Measurements from ENCODE around the gene PHLDB3. TPM values are rescaled to one million over a fixed set of nuclear protein-coding genes. Genes with fewer than 3 reads are reported as not detected.

PHLDB3 gene
- total and polyA plus RNA-seq, 2 of the 13 experiments (the other 11 are each of a cell fraction or from before 2014, with no cell fraction given) = 11.3 to 14.5 TPM

DNA sequence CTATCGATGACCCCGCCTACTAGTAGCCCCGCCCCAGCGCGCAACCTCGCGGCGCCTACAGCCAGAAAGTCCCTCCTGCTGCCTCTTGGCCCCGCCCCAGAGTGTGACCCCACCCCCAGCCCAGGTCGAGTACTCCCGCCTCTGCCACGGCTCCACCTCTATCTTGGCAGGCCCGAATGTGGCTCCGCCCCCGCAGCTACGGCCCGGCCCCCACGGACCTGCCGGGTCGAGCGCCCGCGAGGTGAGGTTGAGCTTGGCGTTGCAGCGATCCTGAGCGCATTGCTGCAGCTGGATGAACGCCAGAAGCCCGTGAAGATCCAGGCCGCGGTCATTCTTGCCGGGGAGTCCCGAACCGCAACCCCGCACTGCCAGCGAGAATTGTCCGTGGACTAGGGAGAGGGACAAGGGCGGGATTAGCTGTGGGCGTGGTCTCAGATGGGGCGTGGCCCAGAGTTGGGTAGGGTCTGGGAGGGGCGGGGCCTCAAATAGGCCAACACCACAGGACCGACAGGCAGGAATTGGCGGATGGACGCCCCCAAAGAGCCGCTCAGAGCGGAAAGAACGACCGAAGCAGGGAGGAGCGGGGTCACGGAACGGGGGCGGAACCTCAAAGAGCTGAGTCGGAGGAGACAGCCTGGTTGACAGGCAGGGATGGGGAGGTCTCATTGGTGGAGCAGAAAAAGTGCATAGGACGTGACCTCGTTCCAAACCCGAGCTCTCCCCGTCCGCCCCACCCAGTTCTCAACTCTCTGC lies 41.0 kb downstream of the PHLDB3 start (continued):
- TF ChIP-seq NONO (IDR thresholded peaks at IDR 0.05) = no peak
- TF ChIP-seq NONO (CRISPR knock-in tag; conservative IDR thresholded peaks at IDR 0.05) = peak; percentile 67
- TF ChIP-seq TEAD2 (CRISPR knock-in tag; IDR thresholded peaks at IDR 0.05) = no peak
- TF ChIP-seq ARNT2 (CRISPR knock-in tag; IDR thresholded peaks at IDR 0.05; ENCODE audit: low read depth) = peak; percentile 61; the same call in 1 of the 2 replicates
- peak; percentile 65 for TF ChIP-seq HNRNPLL (IDR thresholded peaks at IDR 0.05; ENCODE audit: low read depth, low read length, poor library complexity, severe bottlenecking)
- no peak for TF ChIP-seq ZNF660 (CRISPR knock-in tag; IDR thresholded peaks at IDR 0.05; ENCODE audit: borderline replicate concordance, low read depth)
- no peak for TF ChIP-seq DNMT3B (CRISPR knock-in tag; conservative IDR thresholded peaks at IDR 0.05)
- TF ChIP-seq NFKB2 (CRISPR knock-in tag; IDR thresholded peaks at IDR 0.05; ENCODE audit: borderline replicate concordance) = 0 out of 2 replicates have a peak, but pooled peaks have one; percentile 55
- TF ChIP-seq MAFK (conservative IDR thresholded peaks at IDR 0.05 in 1 of 2, IDR thresholded peaks at IDR 0.05 in 1 of 2; ENCODE audit: low read length in 2 of 2) = no peak
- TF ChIP-seq BHLHE40 (IDR thresholded peaks at IDR 0.05; ENCODE audit: low read length) = no peak
- TF ChIP-seq PPARG (CRISPR knock-in tag; conservative IDR thresholded peaks at IDR 0.05) = no peak
- TF ChIP-seq, protein P1, sequence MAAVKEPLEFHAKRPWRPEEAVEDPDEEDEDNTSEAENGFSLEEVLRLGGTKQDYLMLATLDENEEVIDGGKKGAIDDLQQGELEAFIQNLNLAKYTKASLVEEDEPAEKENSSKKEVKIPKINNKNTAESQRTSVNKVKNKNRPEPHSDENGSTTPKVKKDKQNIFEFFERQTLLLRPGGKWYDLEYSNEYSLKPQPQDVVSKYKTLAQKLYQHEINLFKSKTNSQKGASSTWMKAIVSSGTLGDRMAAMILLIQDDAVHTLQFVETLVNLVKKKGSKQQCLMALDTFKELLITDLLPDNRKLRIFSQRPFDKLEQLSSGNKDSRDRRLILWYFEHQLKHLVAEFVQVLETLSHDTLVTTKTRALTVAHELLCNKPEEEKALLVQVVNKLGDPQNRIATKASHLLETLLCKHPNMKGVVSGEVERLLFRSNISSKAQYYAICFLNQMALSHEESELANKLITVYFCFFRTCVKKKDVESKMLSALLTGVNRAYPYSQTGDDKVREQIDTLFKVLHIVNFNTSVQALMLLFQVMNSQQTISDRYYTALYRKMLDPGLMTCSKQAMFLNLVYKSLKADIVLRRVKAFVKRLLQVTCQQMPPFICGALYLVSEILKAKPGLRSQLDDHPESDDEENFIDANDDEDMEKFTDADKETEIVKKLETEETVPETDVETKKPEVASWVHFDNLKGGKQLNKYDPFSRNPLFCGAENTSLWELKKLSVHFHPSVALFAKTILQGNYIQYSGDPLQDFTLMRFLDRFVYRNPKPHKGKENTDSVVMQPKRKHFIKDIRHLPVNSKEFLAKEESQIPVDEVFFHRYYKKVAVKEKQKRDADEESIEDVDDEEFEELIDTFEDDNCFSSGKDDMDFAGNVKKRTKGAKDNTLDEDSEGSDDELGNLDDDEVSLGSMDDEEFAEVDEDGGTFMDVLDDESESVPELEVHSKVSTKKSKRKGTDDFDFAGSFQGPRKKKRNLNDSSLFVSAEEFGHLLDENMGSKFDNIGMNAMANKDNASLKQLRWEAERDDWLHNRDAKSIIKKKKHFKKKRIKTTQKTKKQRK (IDR thresholded peaks at IDR 0.05; ENCODE audit: low read length) = no peak
- no peak for TF ChIP-seq ZNF891 (CRISPR knock-in tag; IDR thresholded peaks at IDR 0.05)
- TF ChIP-seq, protein P2, sequence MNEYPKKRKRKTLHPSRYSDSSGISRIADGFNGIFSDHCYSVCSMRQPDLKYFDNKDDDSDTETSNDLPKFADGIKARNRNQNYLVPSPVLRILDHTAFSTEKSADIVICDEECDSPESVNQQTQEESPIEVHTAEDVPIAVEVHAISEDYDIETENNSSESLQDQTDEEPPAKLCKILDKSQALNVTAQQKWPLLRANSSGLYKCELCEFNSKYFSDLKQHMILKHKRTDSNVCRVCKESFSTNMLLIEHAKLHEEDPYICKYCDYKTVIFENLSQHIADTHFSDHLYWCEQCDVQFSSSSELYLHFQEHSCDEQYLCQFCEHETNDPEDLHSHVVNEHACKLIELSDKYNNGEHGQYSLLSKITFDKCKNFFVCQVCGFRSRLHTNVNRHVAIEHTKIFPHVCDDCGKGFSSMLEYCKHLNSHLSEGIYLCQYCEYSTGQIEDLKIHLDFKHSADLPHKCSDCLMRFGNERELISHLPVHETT (CRISPR knock-in tag; conservative IDR thresholded peaks at IDR 0.05) = no peak
- TF ChIP-seq, protein P3, sequence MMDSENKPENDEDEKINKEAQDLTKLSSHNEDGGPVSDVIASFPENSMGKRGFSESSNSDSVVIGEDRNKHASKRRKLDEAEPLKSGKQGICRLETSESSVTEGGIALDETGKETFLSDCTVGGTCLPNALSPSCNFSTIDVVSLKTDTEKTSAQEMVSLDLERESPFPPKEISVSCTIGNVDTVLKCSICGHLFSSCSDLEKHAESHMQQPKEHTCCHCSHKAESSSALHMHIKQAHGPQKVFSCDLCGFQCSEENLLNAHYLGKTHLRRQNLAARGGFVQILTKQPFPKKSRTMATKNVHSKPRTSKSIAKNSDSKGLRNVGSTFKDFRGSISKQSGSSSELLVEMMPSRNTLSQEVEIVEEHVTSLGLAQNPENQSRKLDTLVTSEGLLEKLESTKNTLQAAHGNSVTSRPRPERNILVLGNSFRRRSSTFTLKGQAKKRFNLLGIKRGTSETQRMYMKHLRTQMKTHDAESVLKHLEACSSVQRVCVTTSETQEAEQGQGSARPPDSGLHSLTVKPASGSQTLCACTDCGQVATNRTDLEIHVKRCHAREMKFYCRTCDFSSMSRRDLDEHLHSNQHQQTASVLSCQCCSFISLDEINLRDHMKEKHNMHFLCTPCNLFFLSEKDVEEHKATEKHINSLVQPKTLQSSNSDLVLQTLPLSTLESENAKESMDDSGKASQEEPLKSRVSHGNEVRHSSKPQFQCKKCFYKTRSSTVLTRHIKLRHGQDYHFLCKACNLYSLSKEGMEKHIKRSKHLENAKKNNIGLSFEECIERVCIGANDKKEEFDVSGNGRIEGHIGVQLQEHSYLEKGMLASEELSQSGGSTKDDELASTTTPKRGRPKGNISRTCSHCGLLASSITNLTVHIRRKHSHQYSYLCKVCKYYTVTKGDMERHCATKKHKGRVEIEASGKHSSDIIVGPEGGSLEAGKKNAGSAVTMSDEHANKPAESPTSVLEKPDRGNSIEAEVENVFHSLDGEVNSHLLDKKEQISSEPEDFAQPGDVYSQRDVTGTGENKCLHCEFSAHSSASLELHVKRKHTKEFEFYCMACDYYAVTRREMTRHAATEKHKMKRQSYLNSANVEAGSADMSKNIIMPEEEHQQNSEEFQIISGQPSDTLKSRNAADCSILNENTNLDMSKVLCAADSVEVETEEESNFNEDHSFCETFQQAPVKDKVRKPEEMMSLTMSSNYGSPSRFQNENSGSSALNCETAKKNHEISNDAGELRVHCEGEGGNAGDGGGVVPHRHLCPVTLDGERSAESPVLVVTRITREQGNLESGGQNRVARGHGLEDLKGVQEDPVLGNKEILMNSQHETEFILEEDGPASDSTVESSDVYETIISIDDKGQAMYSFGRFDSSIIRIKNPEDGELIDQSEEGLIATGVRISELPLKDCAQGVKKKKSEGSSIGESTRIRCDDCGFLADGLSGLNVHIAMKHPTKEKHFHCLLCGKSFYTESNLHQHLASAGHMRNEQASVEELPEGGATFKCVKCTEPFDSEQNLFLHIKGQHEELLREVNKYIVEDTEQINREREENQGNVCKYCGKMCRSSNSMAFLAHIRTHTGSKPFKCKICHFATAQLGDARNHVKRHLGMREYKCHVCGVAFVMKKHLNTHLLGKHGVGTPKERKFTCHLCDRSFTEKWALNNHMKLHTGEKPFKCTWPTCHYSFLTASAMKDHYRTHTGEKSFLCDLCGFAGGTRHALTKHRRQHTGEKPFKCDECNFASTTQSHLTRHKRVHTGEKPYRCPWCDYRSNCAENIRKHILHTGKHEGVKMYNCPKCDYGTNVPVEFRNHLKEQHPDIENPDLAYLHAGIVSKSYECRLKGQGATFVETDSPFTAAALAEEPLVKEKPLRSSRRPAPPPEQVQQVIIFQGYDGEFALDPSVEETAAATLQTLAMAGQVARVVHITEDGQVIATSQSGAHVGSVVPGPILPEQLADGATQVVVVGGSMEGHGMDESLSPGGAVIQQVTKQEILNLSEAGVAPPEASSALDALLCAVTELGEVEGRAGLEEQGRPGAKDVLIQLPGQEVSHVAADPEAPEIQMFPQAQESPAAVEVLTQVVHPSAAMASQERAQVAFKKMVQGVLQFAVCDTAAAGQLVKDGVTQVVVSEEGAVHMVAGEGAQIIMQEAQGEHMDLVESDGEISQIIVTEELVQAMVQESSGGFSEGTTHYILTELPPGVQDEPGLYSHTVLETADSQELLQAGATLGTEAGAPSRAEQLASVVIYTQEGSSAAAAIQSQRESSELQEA (CRISPR knock-in tag; IDR thresholded peaks at IDR 0.05; ENCODE audit: not compliant biosample characterization) = no peak
- TF ChIP-seq NFIB (CRISPR knock-in tag; IDR thresholded peaks at IDR 0.05; ENCODE audit: borderline replicate concordance) = no peak
